ENCODE results near the gene IGLL5. TPM values are rescaled to one million over a fixed set of nuclear protein-coding genes. Genes with fewer than 3 reads are reported as not detected.
"Not testable (repeated sequence)": the region's sequence is repeated elsewhere in the genome, so short reads cannot be mapped to it uniquely, and the experiment has no call there.

IGLL5 gene
- total RNA-seq, 1 donor from 2014 or later: 0.62 TPM

GRCh38 chr22:22921575-22921974, 34.0 kb downstream of the IGLL5 start:
- ATAC-seq (no peak), DNase-seq (ENCODE audit: low spot score) (no peak)
- intact Hi-C loops (cut with DNase I): no loop called here

- intact Hi-C loops (cut with DNase I); DNase-seq (ENCODE audit: low spot score); ATAC-seq: not testable (repeated sequence)
These were observed 34.7 kb downstream of the IGLL5 start for GRCh38 chr22:22922092-22922953.

GRCh38 chr22:22922954-22923319, 35.3 kb downstream of the IGLL5 start:
- no peak for ATAC-seq
- intact Hi-C loops (cut with DNase I): no loop called here

DNA sequence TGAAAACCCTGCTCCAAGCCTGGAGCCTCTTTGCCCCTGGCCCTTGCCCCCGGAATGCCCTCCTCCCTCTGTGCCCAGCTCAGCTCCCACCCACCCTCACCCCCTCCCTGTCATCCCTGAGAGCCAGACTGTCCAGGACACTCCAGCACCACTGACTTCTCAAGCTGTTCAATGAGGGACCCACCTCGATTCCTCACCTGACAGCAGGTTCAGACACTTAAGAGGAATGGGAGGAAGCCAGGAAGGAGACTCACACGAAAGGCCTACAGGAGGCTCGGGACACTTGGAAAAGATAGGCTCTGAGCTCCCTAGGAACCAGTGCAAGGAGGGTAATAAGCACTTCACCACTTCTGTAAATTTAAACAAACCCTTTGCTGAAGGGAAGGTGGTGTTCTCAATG, 35.8 kb downstream of the IGLL5 start:
- intact Hi-C loops (cut with DNase I): no loop called here
- no peak for ATAC-seq
- no peak for DNase-seq (ENCODE audit: low spot score)

More at GRCh38 chr22:22922954-22923319, 35.3 kb downstream of the IGLL5 start:
- no peak for DNase-seq (ENCODE audit: low spot score)

DNA sequence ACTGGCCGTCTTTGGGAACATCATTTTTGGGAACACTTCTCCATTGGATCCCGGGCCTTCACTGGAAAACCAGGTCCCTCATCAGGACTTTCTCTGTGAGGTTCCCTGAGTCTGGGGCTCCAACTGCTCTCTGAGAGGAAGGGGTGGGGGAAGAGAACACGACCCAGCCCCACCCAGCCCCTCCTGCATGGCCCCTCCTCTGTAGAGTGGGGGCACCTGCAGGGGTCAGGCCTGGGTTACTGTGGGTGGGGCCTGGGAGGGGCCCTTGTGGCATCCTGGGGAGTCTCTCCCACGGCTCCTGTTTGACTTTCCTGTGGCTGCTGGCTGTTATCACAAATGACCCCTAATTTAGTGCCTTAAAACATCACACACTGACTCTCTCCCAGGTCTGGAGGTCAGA, 36.3 kb downstream of the IGLL5 start:
- intact Hi-C loops (cut with DNase I): no loop called here
- DNase-seq (ENCODE audit: low spot score) (no peak), ATAC-seq (no peak)

GRCh38 chr22:22924369-22925145, 36.9 kb downstream of the IGLL5 start:
- intact Hi-C loops (cut with DNase I): no loop called here
- DNase-seq (ENCODE audit: low spot score) (no peak), ATAC-seq (no peak)

DNA sequence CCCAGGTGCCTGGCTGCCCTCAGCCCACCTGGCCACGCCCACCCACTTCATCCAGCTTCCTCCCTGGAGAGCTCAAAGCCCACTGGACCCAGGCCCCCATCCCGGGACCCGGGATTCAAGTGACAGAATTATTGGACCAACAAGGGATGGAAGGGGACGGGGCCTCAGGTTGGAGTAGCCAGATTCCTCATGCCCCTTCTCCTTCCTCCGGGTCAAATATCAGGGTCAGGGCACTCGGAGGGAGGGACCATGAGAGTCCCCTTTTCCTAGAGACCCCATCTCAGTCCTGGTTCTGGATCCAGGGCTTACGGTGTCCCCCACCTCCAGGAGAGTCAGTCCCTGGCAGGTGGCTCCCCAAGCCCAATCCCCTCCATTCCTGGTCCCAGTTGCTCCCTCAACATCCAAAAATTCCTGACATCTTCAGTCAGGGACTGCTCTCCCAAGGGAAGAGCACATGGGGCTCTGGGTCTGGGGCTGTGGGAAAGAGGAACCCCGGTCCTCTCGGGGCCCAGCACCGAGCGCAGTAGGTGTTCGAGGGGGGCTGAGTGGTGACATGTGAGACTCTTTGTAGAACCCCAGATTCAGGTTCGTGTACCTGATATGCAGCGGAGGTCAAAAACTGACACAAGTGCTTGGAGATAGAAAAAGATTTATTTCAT, 37.7 kb downstream of the IGLL5 start:
- intact Hi-C loops (cut with DNase I): no loop called here
- ATAC-seq: no peak
- DNase-seq (ENCODE audit: low spot score): no peak

DNA sequence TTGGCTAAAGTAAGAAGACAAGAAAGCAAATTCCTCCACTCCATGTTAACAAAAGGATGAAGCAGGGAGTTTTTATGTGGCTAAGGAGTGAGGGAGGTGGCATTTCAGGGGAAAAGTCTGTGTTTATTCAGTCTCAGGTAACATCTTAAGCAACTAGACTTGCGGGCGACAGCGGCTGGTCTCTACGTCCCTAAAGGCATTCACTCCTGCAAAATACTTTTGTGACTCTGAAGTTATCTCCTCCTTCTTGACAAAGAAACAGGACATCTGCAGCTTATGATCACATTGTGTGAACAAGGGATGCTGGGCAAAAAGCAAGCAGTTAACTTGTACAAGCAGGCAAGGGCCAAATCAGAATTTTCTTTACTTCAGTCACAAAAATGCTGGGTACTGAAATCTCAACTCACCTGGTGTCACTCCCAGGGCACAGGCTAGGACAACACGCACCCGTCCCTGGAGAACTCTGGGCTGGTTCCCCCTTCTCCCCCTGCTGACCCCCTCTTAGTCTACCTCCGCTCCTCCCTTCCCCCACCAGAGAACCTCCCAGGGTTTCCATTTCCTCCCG, 38.3 kb downstream of the IGLL5 start:
- intact Hi-C loops (cut with DNase I): no loop called here
- no peak for DNase-seq (ENCODE audit: low spot score)
- ATAC-seq: no peak

- ATAC-seq (no peak), DNase-seq (ENCODE audit: low spot score) (no peak)
- intact Hi-C loops (cut with DNase I): no loop called here
These were observed 39.0 kb downstream of the IGLL5 start for GRCh38 chr22:22926370-22927195.

DNA sequence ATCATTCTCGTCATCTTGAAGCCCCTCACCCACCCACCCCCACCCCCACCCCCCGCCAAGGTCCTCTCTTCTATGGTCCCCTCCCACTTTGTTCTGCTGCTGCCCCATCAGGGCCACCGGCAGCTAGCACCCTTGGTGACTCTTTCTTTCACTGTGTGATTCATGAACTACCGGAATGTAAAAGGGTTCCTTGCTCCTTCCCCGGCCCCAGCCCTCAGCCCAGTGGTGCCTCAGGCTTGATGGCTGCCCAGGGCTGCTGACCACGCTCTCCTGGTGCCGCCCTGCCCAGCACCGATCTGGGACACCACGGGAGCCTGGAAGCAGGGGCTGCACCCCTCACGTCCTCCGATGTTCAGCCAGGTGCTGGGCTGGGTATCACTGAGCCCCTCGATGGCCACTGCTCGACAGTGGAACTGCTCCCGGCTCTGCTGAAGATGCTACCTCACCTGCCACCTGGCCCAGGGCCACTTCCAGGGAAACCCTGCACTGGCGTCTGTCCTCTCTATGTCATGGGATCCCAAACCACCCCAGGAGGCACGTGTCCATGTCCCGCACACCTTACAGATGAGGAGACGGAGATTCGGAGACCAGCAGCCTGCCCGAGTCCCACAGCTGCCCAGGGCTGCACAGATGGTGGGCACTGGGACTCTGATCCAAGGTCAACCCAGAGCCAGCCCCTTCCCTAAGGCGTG, 39.7 kb downstream of the IGLL5 start:
- ATAC-seq (no peak), DNase-seq (ENCODE audit: low spot score) (no peak)
- intact Hi-C loops (cut with DNase I): no loop called here

GRCh38 chr22:22927888-22928665, 40.5 kb downstream of the IGLL5 start:
- intact Hi-C loops (cut with DNase I): no loop called here
- no peak for DNase-seq (ENCODE audit: low spot score)

GRCh38 chr22:22928666-22929380, 41.2 kb downstream of the IGLL5 start:
- DNase-seq (ENCODE audit: low spot score) (no peak), ATAC-seq (no peak)
- intact Hi-C loops (cut with DNase I): no loop called here

More at GRCh38 chr22:22927888-22928665, 40.5 kb downstream of the IGLL5 start:
- ATAC-seq: no peak

DNA sequence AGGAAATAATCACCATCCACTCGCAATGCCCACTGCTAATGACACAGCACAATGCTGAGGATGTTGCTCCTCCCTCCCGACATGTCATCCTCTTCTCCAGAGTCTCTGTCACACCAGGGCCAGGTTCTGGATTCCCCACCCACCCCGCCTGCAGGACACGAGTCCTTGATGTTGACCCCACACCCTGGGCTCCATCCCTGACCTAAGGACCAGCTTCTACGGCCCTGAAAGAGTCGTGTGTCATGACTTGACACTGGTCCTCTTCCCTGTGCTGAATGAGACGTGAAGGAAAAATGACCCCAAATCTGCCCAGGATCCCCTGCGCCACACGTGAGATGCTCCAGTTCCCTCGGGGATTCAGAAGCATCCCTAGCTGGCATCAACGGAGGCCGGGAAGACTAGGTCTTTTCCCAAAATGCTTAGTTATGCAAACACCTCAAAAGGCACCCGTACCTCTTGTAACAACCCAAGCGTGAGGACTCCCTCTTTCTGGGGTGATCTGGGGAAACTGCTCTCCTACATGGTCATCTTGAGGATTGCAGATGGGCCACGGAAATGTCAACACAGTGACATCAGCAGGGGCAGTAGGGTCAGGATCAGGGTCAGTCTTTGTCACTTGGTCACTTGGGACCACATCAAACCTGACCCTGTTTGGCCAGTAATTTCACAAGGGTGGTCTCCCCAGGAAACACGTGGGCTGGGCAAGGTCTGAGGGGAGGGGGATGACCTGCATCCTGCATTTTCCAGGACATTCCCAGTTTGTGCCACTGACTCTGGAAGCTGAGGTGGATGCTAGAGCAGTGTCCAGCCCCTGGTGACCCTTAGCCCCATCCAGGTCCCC, 42.0 kb downstream of the IGLL5 start:
- ATAC-seq (no peak), DNase-seq (ENCODE audit: low spot score) (no peak)
- intact Hi-C loops (cut with DNase I): no loop called here

GRCh38 chr22:22930222-22930497, 42.5 kb downstream of the IGLL5 start:
- intact Hi-C loops (cut with DNase I): no loop called here
- no peak for DNase-seq (ENCODE audit: low spot score)
- no peak for ATAC-seq

GRCh38 chr22:22930571-22931556, 43.2 kb downstream of the IGLL5 start:
- no peak for DNase-seq (ENCODE audit: low spot score)
- intact Hi-C loops (cut with DNase I): no loop called here
- no peak for ATAC-seq
